Breast epithelium (tissue), 3 donors: ENCODE results near the gene PRKN.

Experiments
- POLR2A ChIP-seq: fragments of 450-650 bp; IDR thresholded peaks from one replicate; pipeline ENCODE4 v1.6.1; 2016; ENCODE audit warnings: antibody characterized with exemption, mild to moderate bottlenecking, moderate library complexity
- POLR2AphosphoS5 ChIP-seq, 3 donors: sonication (generic); formaldehyde crosslinking; IDR thresholded peaks; one replicate each; pipeline ENCODE4 v1.6.1; 2017; ENCODE audit warnings: antibody characterized with exemption in 3 of 3
- TF ChIP-seq, protein P1 (sequence below), 3 donors: fragments of 450-650 bp; IDR thresholded peaks; one replicate each; pipeline ENCODE4 v1.5.1; 2016 to 2017; ENCODE audit warnings: antibody characterized with exemption in 3 of 3, mild to moderate bottlenecking in 3 of 3, moderate library complexity in 3 of 3

DNA sequence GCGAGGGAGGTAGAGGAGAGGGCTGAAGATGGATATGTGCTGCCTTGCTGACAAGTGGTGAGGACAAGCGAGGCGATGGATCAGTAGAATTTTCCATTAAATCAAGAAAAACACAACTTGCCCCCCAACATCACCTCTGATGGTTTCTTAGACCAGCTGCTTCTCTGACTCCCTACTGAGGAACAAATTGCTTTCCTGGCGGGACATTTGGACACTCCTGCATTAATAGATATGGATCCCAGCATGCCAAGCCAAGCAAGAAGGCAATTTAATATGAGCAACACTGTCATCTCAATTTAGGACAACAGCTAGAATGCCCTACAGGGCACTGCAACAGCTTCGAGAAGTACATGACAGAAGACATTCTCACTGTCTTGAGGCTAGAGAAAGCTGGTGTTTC is 1205.3 kb downstream of the PRKN start:
- TF ChIP-seq, protein P1, sequence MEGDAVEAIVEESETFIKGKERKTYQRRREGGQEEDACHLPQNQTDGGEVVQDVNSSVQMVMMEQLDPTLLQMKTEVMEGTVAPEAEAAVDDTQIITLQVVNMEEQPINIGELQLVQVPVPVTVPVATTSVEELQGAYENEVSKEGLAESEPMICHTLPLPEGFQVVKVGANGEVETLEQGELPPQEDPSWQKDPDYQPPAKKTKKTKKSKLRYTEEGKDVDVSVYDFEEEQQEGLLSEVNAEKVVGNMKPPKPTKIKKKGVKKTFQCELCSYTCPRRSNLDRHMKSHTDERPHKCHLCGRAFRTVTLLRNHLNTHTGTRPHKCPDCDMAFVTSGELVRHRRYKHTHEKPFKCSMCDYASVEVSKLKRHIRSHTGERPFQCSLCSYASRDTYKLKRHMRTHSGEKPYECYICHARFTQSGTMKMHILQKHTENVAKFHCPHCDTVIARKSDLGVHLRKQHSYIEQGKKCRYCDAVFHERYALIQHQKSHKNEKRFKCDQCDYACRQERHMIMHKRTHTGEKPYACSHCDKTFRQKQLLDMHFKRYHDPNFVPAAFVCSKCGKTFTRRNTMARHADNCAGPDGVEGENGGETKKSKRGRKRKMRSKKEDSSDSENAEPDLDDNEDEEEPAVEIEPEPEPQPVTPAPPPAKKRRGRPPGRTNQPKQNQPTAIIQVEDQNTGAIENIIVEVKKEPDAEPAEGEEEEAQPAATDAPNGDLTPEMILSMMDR (IDR thresholded peaks at IDR 0.05), result no peak
- TF ChIP-seq POLR2A, result no peak
- TF ChIP-seq POLR2AphosphoS5 (IDR thresholded peaks at IDR 0.05), result no peak
